Heart left ventricle (tissue), 16 donors: ENCODE data around the gene HTRA2. TPM values are rescaled to one million over a fixed set of nuclear protein-coding genes. Genes with fewer than 3 reads are reported as not detected.
A peak's percentile ranks its signal among the peaks of the same experiment; 100 is the strongest.

ENCODE experiments used
- ATAC-seq, 4 donors: fragments of 200-7000 bp; cut with Tn5 transposase; one replicate each; pipeline ENCODE4 v1.9.1; 2020 to 2022; ENCODE audit warnings: moderate library complexity in 4 of 4, mild to moderate bottlenecking in 3 of 4, moderate number of reproducible peaks in 1 of 4
- DNase-seq, 5 donors: peaks; one replicate each; pipeline ENCODE4 v3.0.0-alpha.2; 2020
- H3K27ac ChIP-seq, 12 donors: fragments of 200-600 bp; sonication (generic) in 4 of 12; one replicate each; pipeline versions ENCODE4 v1.5.0 to v1.8.0; 2016 to 2022; ENCODE audit warnings: mild to moderate bottlenecking in 2 of 12
- H3K27me3 ChIP-seq, 9 donors: fragments of 200-600 bp; sonication (generic) in 2 of 9; one replicate each; pipeline versions ENCODE4 v1.5.1 to v1.8.0; 2016 to 2022; ENCODE audit warnings: mild to moderate bottlenecking in 3 of 9
- H3K36me3 ChIP-seq, 9 donors: fragments of 200-600 bp; sonication (generic) in 2 of 9; one replicate each; pipeline versions ENCODE4 v1.5.0 to v1.8.0; 2018 to 2022; ENCODE audit warnings: mild to moderate bottlenecking in 2 of 9
- H3K4me1 ChIP-seq, 12 donors: fragments of 200-600 bp; sonication (generic) in 4 of 12; one replicate each; pipeline versions ENCODE4 v1.5.0 to v1.8.0; 2016 to 2022; ENCODE audit warnings: mild to moderate bottlenecking in 3 of 12
- H3K4me3 ChIP-seq, 12 donors: fragments of 200-600 bp; sonication (generic) in 4 of 12; one replicate each; pipeline versions ENCODE4 v1.5.0 to v1.8.0; 2017 to 2022; ENCODE audit warnings: mild to moderate bottlenecking in 9 of 12, moderate library complexity in 4 of 12
- H3K9me3 ChIP-seq, 12 donors: fragments of 200-600 bp; sonication (generic) in 4 of 12; one replicate each; pipeline versions ENCODE4 v1.5.0 to v1.8.0; 2016 to 2022; ENCODE audit warnings: mild to moderate bottlenecking in 1 of 12
- CTCF ChIP-seq, 12 donors: fragments of 200-600 bp; sonication (generic) in 4 of 12; IDR thresholded peaks; one replicate each; pipeline versions ENCODE4 v1.5.0 to v1.8.0; 2018 to 2022; ENCODE audit warnings: antibody characterized with exemption in 12 of 12, mild to moderate bottlenecking in 5 of 12
- POLR2A ChIP-seq, 2 donors: fragments of 450-650 bp; IDR thresholded peaks; one replicate each; pipeline ENCODE4 v1.6.1; 2017; ENCODE audit warnings: antibody characterized with exemption in 2 of 2, mild to moderate bottlenecking in 2 of 2, moderate library complexity in 2 of 2
- WGBS, 4 donors: extraction: QIAGEN DNeasy Blood & Tissue Kit in 2 of 4; methylation state at CpG; one replicate each; pipeline versions ENCODE4 v1.1.5 to v1.1.7; 2013 to 2018; 5-methylcytosine and 5-hydroxymethylcytosine counted together
- intact Hi-C, 10 donors: fragments of 100-400 bp; cut with DNase I; formaldehyde crosslinking; loops; one replicate each; pipeline versions ENCODE4 v1.11.1 to v1.14.2; 2022
- polyA plus RNA-seq, 2 donors: library from polyadenylated mRNA; stranded (reverse); fragments of 200-250 nt; gene quantifications; one replicate each; pipeline ENCODE4 v1.2.3, GENCODE V29; 2013
- total RNA-seq, 9 donors: library from RNA; depleted of rRNA in 2 of 9; stranded (reverse); fragments of >200 nt in 2 of 9; fragmentation: NEBNext Ultra II Directional in 3 of 9; extraction: Animal tissue kit (Norgen Biotek cat#: 25700) in 3 of 9; gene quantifications; one replicate each; pipeline versions ENCODE4 v1.1.0 to v1.2.4, GENCODE V29; 2016 to 2023
- donor health status: ischemic (EF 13 %, LVEDD 7.1; RV severe dilation, severe dysfunction).
- donor health status: healthy with polysubstance abuse.
- donor health status: DM: no; HTN: yes; CAD: no.
- donor health status: DM: no; HTN: no; CAD: no.
- donor health status: ischemic (EF 25% LVEDD 6.9; RV normal size, moderate dysfunction).
- donor health status: ischemic (EF 25% LVEDD 5.7; RV mildly dilated, moderate dysfunction).
- donor health status: healthy.
- donor health status: DM: yes; HTN: yes; CAD: no.
- donor health status: ischemic (EF 35%, LVEDD 5.7; RV mildly dilated, moderate dysfunction).
- donor health status: nonischemic (EF 11% LVEDD 7.7; RV severe dilation, severe dysfunction).
- donor health status: DM: yes; HTN: yes; CAD: no.
- donor health status: PGD.
- donor health status: ischemic (EF 29% LVEDD 5.4; RV normal size, mild dysfunction).
- donor health status: nonischemic (EF 23%, LVEDD 6.1; RV moderate dilation, normal function).

Gene HTRA2
- total and polyA plus RNA-seq, 11 donors = 23.6 to 45.4 (median 24.8) TPM

DNA sequence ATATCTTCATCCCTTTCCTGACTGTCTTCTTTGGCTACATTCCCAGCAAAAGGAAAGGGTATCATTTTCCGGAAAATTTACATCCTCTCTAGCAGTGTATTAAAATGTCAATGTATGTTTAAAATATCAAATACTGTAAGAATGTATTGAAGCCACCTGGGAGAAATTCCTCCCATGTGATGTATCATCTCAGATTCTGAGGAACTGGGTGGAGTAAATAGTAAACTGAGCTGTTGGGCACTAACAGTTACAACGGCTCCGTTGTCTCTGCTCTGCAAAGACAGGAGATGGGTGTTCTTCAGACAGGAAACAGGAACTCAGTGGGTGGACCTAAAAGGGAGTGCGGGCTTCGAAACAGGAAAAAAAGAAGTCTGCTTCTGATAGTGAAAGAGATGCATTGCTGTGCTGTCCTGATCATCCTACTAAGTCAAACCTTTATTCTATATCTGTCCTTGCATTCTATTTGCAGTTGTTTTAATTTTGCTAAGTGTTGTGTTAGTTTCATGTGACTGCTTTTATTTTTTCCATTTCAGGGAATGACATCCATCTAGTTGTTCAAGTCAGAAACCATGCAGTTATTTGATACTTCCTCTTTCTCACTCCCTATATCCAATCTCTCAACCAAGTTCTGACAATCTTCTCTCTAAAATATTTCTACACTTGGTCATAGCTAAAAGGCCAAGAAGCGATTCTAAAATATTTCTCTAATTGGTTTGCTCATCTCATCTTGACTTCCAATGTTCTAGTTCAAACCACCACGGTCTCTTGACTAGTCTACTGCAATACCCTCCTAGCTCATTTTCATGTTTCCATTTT lies 44.2 kb downstream of the HTRA2 start:
- H3K4me3 ChIP-seq = peak overlapping the region in 1 of 12 donors; percentile 18
- TF ChIP-seq POLR2A (IDR thresholded peaks at IDR 0.05) (no peak), CTCF (IDR thresholded peaks at IDR 0.05) (no peak)
- peak overlapping the region in 2 of 12 donors; percentile 23 to 77 for H3K27ac ChIP-seq
- WGBS, 4 donors = 46 to 55% (median 47%) methylated on average over 7 of the region's 7 CpGs
- no peaks in the 10 kb centered on the region for H3K36me3 ChIP-seq
- ATAC-seq (peak in 2 of 4 donors; percentile 37 to 59), DNase-seq (no peak)
- H3K9me3 ChIP-seq = no peaks in the 10 kb centered on the region
- intact Hi-C loops = no loop called here
- peaks cover 0 to 64% (median 5%) of the 10 kb centered on the region in 12 donors for H3K4me1 ChIP-seq
- peaks cover 0 to 3% (median 0%) of the 10 kb centered on the region in 9 donors for H3K27me3 ChIP-seq

DNA sequence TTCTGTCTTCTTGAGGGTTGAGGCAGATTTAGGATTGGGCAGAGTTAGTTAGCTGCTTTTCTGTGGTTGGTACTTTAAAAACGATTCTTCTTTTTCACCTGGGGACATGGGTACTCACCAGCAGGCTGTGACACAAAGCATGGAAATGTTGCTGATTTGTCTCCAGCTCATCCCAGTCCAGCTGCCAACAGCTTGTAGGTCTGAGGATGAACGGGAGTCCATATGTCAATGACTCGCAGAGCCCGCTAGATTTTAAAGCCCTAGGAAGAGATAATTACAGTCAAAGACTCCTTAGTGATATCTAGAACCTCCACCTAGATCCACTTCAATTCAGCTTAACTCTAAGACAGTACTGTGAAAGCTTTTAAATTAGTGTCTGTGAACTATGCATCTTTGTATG lies 45.6 kb downstream of the HTRA2 start:
- intact Hi-C loops = loop anchor here in 1 of 10 donors (5.0 kb wide), 1 partner anchor 73 kb away; no protein-coding TSS in a partner anchor
- WGBS, 4 donors = 84 to 88% (median 85%) methylated on average over 4 of the region's 4 CpGs
- peaks cover 0 to 66% (median 5%) of the 10 kb centered on the region in 12 donors for H3K4me1 ChIP-seq
- no peak for TF ChIP-seq POLR2A (IDR thresholded peaks at IDR 0.05)
- no peak for TF ChIP-seq CTCF (IDR thresholded peaks at IDR 0.05)
- no peak for ATAC-seq
- H3K9me3 ChIP-seq = no peaks in the 10 kb centered on the region
- peak overlapping the region in 1 of 12 donors; percentile 90 for H3K27ac ChIP-seq
- H3K36me3 ChIP-seq = no peaks in the 10 kb centered on the region
- DNase-seq = no peak
- no peak overlapping the region for H3K4me3 ChIP-seq
- H3K27me3 ChIP-seq = peaks cover 0 to 3% (median 0%) of the 10 kb centered on the region in 9 donors

- no peak overlapping the region for H3K4me3 ChIP-seq
- no peak for TF ChIP-seq POLR2A (IDR thresholded peaks at IDR 0.05)
- no peak for TF ChIP-seq CTCF (IDR thresholded peaks at IDR 0.05)
- H3K27me3 ChIP-seq = peaks cover 0 to 3% (median 0%) of the 10 kb centered on the region in 9 donors
- no peak for ATAC-seq
- 85 to 89% (median 87%) methylated on average over 7 of the region's 7 CpGs for WGBS, 4 donors
- no peaks in the 10 kb centered on the region for H3K36me3 ChIP-seq
- peak overlapping the region in 6 of 12 donors; percentile 25 to 90 (median 62) for H3K27ac ChIP-seq
- intact Hi-C loops = loop anchor here in 1 of 10 donors (5.0 kb wide), 1 partner anchor 74 kb away; no protein-coding TSS in a partner anchor
- H3K9me3 ChIP-seq = no peaks in the 10 kb centered on the region
- DNase-seq = no peak
- peaks cover 0 to 65% (median 5%) of the 10 kb centered on the region in 12 donors for H3K4me1 ChIP-seq
These were observed 46.6 kb downstream of the HTRA2 start for GRCh38 chr2:74576211-74576862.

GRCh38 chr2:74576863-74577229 lies 47.1 kb downstream of the HTRA2 start:
- 14 to 40% (median 34%) methylated on average over 1 of the region's 1 CpG for WGBS, 4 donors
- H3K36me3 ChIP-seq = no peaks in the 10 kb centered on the region
- ATAC-seq (peak; percentile 74 to 84 (median 80)), DNase-seq (peak in 1 of 5 donors; percentile 34)
- TF ChIP-seq POLR2A (IDR thresholded peaks at IDR 0.05) (no peak), CTCF (IDR thresholded peaks at IDR 0.05) (peak in 1 of 12 donors; percentile 8)
- peaks cover 0 to 61% (median 5%) of the 10 kb centered on the region in 12 donors for H3K4me1 ChIP-seq
- intact Hi-C loops = loop anchor here in 1 of 10 donors (5.0 kb wide), 1 partner anchor 75 kb away; no protein-coding TSS in a partner anchor
- H3K27me3 ChIP-seq = peaks cover 0 to 3% (median 0%) of the 10 kb centered on the region in 9 donors
- no peaks in the 10 kb centered on the region for H3K9me3 ChIP-seq
- H3K4me3 ChIP-seq = peak overlapping the region in 1 of 12 donors; percentile 2
- H3K27ac ChIP-seq = peak overlapping the region in 8 of 12 donors; percentile 19 to 90 (median 58)
